Sigmoid colon (tissue), 7 donors: ENCODE results near the gene CHTF18. TPM values are rescaled to one million over a fixed set of nuclear protein-coding genes. Genes with fewer than 3 reads are reported as not detected.

ENCODE experiments used
- DNase-seq: peaks from one replicate; pipeline ENCODE4 v3.0.0-alpha.2; 2019
- H3K27ac ChIP-seq, 4 donors: fragments of 200-600 bp; sonication (generic); one replicate each; pipeline ENCODE4 v1.5.1; 2016 to 2019; ENCODE audit warnings: mild to moderate bottlenecking in 1 of 4
- H3K27me3 ChIP-seq, 3 donors: fragments of 200-600 bp; sonication (generic); one replicate each; pipeline ENCODE4 v1.5.1; 2019; ENCODE audit warnings: mild to moderate bottlenecking in 1 of 3
- H3K36me3 ChIP-seq, 4 donors: fragments of 200-600 bp; sonication (generic); one replicate each; pipeline ENCODE4 v1.5.1; 2016 to 2019
- H3K4me1 ChIP-seq, 4 donors: fragments of 200-600 bp; sonication (generic); one replicate each; pipeline ENCODE4 v1.5.1; 2017 to 2019
- H3K4me3 ChIP-seq, 4 donors: fragments of 200-600 bp; sonication (generic); one replicate each; pipeline ENCODE4 v1.5.1; 2017 to 2019; ENCODE audit warnings: mild to moderate bottlenecking in 2 of 4, moderate library complexity in 1 of 4
- H3K9me3 ChIP-seq, 4 donors: fragments of 200-600 bp in 3 of 4; sonication (generic) in 3 of 4; one replicate each; pipeline versions ENCODE4 v1.5.1 to v1.6.1; 2013 to 2019
- CTCF ChIP-seq, 4 experiments: fragments of 450-650 bp in 3 of 4; fragments of 200-600 bp in 1 of 4; IDR thresholded peaks; one replicate each; pipeline ENCODE4 v1.5.1; 2016 to 2019; ENCODE audit warnings: antibody characterized with exemption in 4 of 4, mild to moderate bottlenecking in 3 of 4, moderate library complexity in 2 of 4
- EP300 ChIP-seq, 4 donors: sonication (generic); formaldehyde crosslinking; IDR thresholded peaks; one replicate each; pipeline ENCODE4 v1.6.1; 2017; ENCODE audit warnings: antibody characterized with exemption in 4 of 4
- POLR2A ChIP-seq, 2 donors: fragments of 450-650 bp; IDR thresholded peaks; one replicate each; pipeline ENCODE4 v1.6.1; 2016; ENCODE audit warnings: antibody characterized with exemption in 2 of 2, mild to moderate bottlenecking in 2 of 2, moderate library complexity in 2 of 2
- POLR2AphosphoS5 ChIP-seq, 4 donors: sonication (generic); formaldehyde crosslinking; IDR thresholded peaks; one replicate each; pipeline ENCODE4 v1.6.1; 2017; ENCODE audit warnings: antibody characterized with exemption in 4 of 4
- WGBS, 2 donors: extraction: QIAGEN DNeasy Blood & Tissue Kit; methylation state at CpG; one replicate each; pipeline ENCODE4 v1.1.7; 2013; 5-methylcytosine and 5-hydroxymethylcytosine counted together
- intact Hi-C: fragments of 100-400 bp; cut with DNase I; formaldehyde crosslinking; loops from one replicate; pipeline ENCODE4 v1.15.1; 2023
- polyA plus RNA-seq, 3 donors: library from polyadenylated mRNA; stranded (reverse); fragments of 200-250 nt; gene quantifications; one replicate each; pipeline ENCODE4 v1.2.3, GENCODE V29; 2013
- total RNA-seq, 4 donors: library from RNA; depleted of rRNA; stranded (reverse); fragments of >200 nt; gene quantifications; one replicate each; pipeline ENCODE4 v1.1.0, GENCODE V29; 2016
- donor health status: healthy with polysubstance abuse.
- donor health status: Bipolar disorder and iron deficiency.
- donor health status: healthy.

CHTF18 gene
- total and polyA plus RNA-seq, 7 donors = 1.8 to 29.2 (median 5.0) TPM

- Histone ChIP-seq H3K4me3 (no peak overlapping the region), H3K27ac (no peak overlapping the region), H3K9me3 (peaks cover 0 to 3% (median 0%) of the 10 kb centered on the region in 4 donors), H3K4me1 (peaks cover 0 to 4% (median 2%) of the 10 kb centered on the region in 4 donors), H3K27me3 (peaks cover 5 to 34% (median 19%) of the 10 kb centered on the region in 3 donors), H3K36me3 (no peaks in the 10 kb centered on the region)
- 89 to 92% methylated on average over 40 of the region's 40 CpGs for WGBS, 2 donors
- TF ChIP-seq POLR2A (IDR thresholded peaks at IDR 0.05) = no peak
- TF ChIP-seq CTCF (IDR thresholded peaks at IDR 0.05) = no peak
- no peak for TF ChIP-seq POLR2AphosphoS5 (IDR thresholded peaks at IDR 0.05)
- TF ChIP-seq EP300 (IDR thresholded peaks at IDR 0.05) = no peak
- no peak for DNase-seq
- intact Hi-C loops = no loop called here
Observed at GRCh38 chr16:794091-794822, 5.8 kb downstream of the CHTF18 start.

- 77 to 82% methylated on average over 31 of the region's 31 CpGs for WGBS, 2 donors
Observed at GRCh38 chr16:794853-795466, 6.5 kb downstream of the CHTF18 start.

GRCh38 chr16:795580-796229 lies 7.3 kb downstream of the CHTF18 start:
- no peak overlapping the region for H3K27ac ChIP-seq
- H3K4me3 ChIP-seq = no peak overlapping the region
- intact Hi-C loops = no loop called here
- 69 to 82% methylated on average over 32 to 33 of the region's 33 CpGs for WGBS, 2 donors
- H3K9me3 ChIP-seq = peaks cover 0 to 3% (median 0%) of the 10 kb centered on the region in 4 donors
- no peak for TF ChIP-seq CTCF (IDR thresholded peaks at IDR 0.05)
- no peak for TF ChIP-seq EP300 (IDR thresholded peaks at IDR 0.05)
- no peak for TF ChIP-seq POLR2AphosphoS5 (IDR thresholded peaks at IDR 0.05)
- TF ChIP-seq POLR2A (IDR thresholded peaks at IDR 0.05) = no peak
- H3K36me3 ChIP-seq = no peaks in the 10 kb centered on the region
- no peak for DNase-seq
- H3K4me1 ChIP-seq = no peaks in the 10 kb centered on the region
- H3K27me3 ChIP-seq = peaks cover 15 to 49% (median 33%) of the 10 kb centered on the region in 3 donors

More at GRCh38 chr16:794853-795466, 6.5 kb downstream of the CHTF18 start:
- H3K27me3 ChIP-seq = peaks cover 8 to 41% (median 26%) of the 10 kb centered on the region in 3 donors
- intact Hi-C loops = no loop called here
- no peak for TF ChIP-seq POLR2A (IDR thresholded peaks at IDR 0.05)
- TF ChIP-seq POLR2AphosphoS5 (IDR thresholded peaks at IDR 0.05) = no peak
- TF ChIP-seq EP300 (IDR thresholded peaks at IDR 0.05) = no peak
- no peak for TF ChIP-seq CTCF (IDR thresholded peaks at IDR 0.05)
- no peak overlapping the region for H3K4me3 ChIP-seq
- peaks cover 0 to 3% (median 0%) of the 10 kb centered on the region in 4 donors for H3K9me3 ChIP-seq
- H3K36me3 ChIP-seq = no peaks in the 10 kb centered on the region
- no peak overlapping the region for H3K27ac ChIP-seq
- no peaks in the 10 kb centered on the region for H3K4me1 ChIP-seq
- no peak for DNase-seq

GRCh38 chr16:796296-797119 lies 8.1 kb downstream of the CHTF18 start:
- H3K27me3 ChIP-seq = peaks cover 19 to 57% (median 41%) of the 10 kb centered on the region in 3 donors

More at GRCh38 chr16:796296-797119, 8.1 kb downstream of the CHTF18 start:
- WGBS, 2 donors = 94 to 96% methylated on average over 38 of the region's 38 CpGs
- no peaks in the 10 kb centered on the region for H3K4me1 ChIP-seq
- no peak for DNase-seq
- no peak for TF ChIP-seq EP300 (IDR thresholded peaks at IDR 0.05)
- no peak for TF ChIP-seq CTCF (IDR thresholded peaks at IDR 0.05)
- no peak for TF ChIP-seq POLR2AphosphoS5 (IDR thresholded peaks at IDR 0.05)
- no peak for TF ChIP-seq POLR2A (IDR thresholded peaks at IDR 0.05)
- H3K9me3 ChIP-seq = peaks cover 0 to 3% (median 0%) of the 10 kb centered on the region in 4 donors
- intact Hi-C loops = no loop called here
- H3K36me3 ChIP-seq = no peaks in the 10 kb centered on the region
- no peak overlapping the region for H3K4me3 ChIP-seq
- no peak overlapping the region for H3K27ac ChIP-seq
